Adipose tissue (tissue), 3 donors: Measurements from ENCODE around the gene NPIPB5. TPM values are rescaled to one million over a fixed set of nuclear protein-coding genes. Genes with fewer than 3 reads are reported as not detected.
"Not testable (repeated sequence)": the region's sequence is repeated elsewhere in the genome, so short reads cannot be mapped to it uniquely, and the experiment has no call there.

Experiments used
- H3K27ac ChIP-seq: one replicate; pipeline ENCODE4 v1.5.1; 2013; ENCODE audit warnings: low read depth, low read length
- WGBS, 3 donors: extraction: QIAGEN DNeasy Blood & Tissue Kit; methylation state at CpG; one replicate each; pipeline ENCODE4 v1.1.7; 2013; 5-methylcytosine and 5-hydroxymethylcytosine counted together
- polyA plus RNA-seq, 3 donors: library from polyadenylated mRNA; stranded (reverse); fragments of 200-250 nt; gene quantifications; one replicate each; pipeline ENCODE4 v1.2.3, GENCODE V29; 2013
- donor health status: healthy with polysubstance abuse.
- donor health status: Bipolar disorder and iron deficiency.
- donor health status: healthy.

NPIPB5 gene
- 10 to 100 TPM; 26.8 to 68.4 (median 49.2) TPM for polyA plus RNA-seq

DNA sequence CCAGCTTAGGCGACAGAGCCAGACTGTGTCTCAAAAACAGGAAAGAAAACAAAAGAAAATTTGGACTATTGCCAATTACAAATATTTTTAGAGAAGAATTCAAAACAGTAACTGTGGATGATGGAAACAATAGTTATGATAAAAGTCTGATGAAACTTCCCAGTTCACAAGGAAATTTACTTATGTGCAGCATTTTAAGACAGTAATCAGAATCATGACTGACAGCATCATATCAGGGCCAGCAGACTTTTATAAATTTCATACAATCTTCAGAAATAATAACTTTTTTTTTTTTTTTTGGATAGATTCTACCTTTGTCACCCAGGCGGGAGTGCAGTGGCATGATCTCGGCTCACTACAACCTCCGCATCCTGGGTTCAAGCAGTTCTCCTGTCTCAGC is at the start of gene NPIPB5:
NPIPB5 (plus strand) TSS at position 301 of the 400 bp plus-strand sequence. CDS start 2,911 bp downstream, outside the sequence.
- not testable (repeated sequence) for H3K27ac ChIP-seq
- no CpG with 5 or more reads among the region's 4 CpGs for WGBS, 3 donors

DNA sequence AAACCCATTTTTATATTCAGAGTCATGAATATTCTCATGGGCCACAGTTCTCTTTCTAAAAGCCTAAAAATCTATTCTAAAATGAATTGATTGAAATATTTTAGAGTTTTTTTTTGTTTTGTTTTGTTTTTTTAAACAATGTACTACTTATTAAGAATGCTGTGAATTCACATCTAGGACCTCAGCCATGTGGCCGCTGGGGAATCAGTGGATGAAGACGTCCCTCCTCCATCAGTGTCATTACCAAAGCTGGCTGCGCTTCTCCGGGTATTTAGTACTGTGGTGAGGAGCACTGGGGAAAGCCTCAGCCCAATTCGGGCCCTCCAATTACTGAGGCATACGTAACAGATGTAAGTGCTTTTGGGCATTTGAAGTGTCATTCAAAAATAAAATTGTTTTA is 41.8 kb upstream of the NPIPB5 start:
- H3K27ac ChIP-seq: not testable (repeated sequence)
- 82 to 91% (median 91%) methylated on average over 4 of the region's 6 CpGs for WGBS, 3 donors

DNA sequence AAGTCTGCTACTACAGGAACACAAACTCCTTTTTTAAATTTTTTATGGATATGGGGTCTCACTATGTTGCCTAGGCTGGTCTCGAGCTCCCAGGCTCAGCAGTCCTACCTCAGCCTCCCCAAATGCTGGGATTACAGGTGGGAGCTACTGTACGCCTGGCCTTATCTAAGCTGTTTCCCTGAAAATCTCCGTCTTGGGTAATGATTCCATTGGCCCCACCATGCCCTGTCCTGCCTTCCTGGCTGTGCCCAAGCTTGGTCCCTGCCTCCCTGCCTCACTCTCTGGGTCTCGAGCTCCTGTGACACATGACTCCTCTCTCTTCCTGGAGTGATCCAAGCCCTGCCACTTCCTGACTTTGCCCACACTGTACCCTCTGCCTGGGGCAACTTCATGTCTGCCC is 27.3 kb downstream of the NPIPB5 start:
- WGBS, 3 donors: 73 to 88% (median 84%) methylated on average over 4 of the region's 4 CpGs
- not testable (repeated sequence) for H3K27ac ChIP-seq

- 42 to 76% (median 70%) methylated on average over 1 of the region's 2 CpGs for WGBS, 3 donors
- H3K27ac ChIP-seq: not testable (repeated sequence)
Measured at GRCh38 chr16:22544809-22545208, 34.1 kb downstream of the NPIPB5 start.

DNA sequence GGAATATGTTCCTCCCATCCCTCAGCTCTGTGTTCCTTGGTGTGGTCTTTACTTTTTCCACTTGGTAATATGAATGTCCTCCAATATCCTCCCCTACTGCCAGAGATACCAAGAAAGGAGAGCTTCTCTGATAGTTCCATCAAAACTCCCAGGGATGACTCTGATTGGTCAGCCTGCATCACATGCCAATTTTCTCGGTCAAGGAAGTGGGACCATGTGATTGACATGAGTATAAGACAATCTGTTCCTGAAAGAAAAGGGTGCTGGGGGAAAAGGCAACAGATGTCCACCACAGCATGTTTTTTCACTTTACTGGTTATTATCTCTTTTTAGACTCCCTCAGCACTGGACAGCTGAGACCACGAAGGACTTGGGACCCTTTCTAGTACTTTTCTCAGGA is 35.9 kb downstream of the NPIPB5 start:
- 73 to 80% (median 75%) methylated on average over 2 of the region's 2 CpGs for WGBS, 3 donors
- H3K27ac ChIP-seq: not testable (repeated sequence)

DNA sequence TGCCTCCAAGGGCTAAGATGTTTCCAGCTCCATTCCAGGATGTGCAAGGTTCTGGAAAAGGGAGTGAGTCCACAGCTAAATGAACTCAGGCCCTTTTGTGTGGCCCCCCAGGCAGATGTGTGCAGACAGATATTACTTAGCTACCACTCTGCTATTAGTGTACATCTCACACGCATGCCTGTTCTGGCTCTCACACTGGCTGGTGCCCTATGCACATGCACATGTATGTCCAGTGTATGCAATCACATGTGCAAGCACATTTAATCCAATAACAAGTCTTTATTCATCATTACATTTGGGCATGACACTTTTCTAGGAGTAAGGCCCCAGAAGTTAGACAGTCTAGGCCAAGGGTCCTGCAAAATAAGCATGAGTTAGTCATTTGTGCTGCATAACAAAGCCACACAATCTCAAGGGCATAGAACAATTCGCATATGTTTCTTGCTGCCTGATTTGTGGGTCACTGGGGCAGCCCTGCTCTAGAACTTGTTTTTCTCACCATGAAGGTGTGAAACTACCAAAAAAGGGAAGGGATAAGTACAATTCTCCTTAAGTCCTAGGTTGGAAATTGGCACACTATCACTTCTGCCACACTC is 36.6 kb downstream of the NPIPB5 start:
- WGBS, 3 donors: 92 to 98% (median 96%) methylated on average over 2 of the region's 2 CpGs
- H3K27ac ChIP-seq: not testable (repeated sequence)

- not testable (repeated sequence) for H3K27ac ChIP-seq
- WGBS, 3 donors: 92 to 96% (median 94%) methylated on average over 5 of the region's 6 CpGs
Measured at GRCh38 chr16:22549853-22550252, 39.2 kb downstream of the NPIPB5 start.

- not testable (repeated sequence) for H3K27ac ChIP-seq
- WGBS, 3 donors: 80 to 94% (median 83%) methylated on average over 6 to 7 of the region's 10 CpGs
Measured at GRCh38 chr16:22551143-22551542, 40.5 kb downstream of the NPIPB5 start.

DNA sequence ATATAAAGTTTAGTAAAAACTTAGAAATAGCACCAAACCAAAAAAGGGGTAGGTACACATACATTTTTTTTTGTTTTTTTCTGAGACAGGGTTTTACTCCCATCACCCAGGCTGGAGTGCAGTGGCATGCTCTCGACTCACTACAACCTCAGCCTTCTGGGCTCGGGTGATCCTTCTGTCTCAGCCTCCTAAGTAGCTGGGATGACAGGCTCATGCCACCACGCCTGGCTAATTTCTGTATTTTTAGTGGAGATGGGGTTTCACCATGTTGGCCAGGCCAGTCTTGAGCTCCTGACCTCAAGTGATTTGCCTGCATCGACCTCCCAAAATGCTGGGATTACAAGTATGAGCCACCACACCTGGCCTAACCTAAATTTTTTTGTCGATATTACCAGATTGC is 41.0 kb downstream of the NPIPB5 start:
- H3K27ac ChIP-seq: not testable (repeated sequence)
- 89 to 92% (median 91%) methylated on average over 5 of the region's 5 CpGs for WGBS, 3 donors

DNA sequence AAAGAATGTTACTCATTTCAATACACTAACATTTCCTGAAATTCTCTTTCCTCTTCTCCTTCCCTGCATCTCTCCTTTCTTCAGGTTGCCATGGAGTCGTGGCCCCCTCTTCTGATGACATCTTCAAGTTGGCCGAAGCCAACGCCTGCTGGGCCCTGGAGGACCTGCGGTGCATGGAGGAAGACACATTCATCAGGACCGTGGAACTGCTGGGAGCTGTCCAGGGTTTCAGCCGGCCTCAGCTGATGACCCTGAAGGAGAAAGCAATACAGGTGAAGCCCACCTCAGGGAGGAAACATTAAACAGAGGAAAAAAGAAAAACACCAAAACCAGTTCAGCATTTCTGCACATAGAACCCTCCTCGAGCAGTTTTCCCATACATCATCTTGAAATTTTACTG is 46.1 kb downstream of the NPIPB5 start:
- H3K27ac ChIP-seq: not testable (repeated sequence)
- WGBS, 3 donors: no CpG with 5 or more reads among the region's 7 CpGs

Other genes starting within 250 kb of the NPIPB5 start
- 10 to 100 TPM; 19.1 to 29.3 (median 24.3) TPM for gene POLR3E, start 213.5 kb upstream of the NPIPB5 start, polyA plus RNA-seq
- 10 to 100 TPM in 2 of 3 donors, 1 to 10 TPM in 1; 4.8 to 18.9 (median 14.6) TPM for gene CDR2, start 136.3 kb upstream of the NPIPB5 start, polyA plus RNA-seq